PC-3 (cell line): Measurements from ENCODE around the gene EPN2. TPM values are rescaled to one million over a fixed set of nuclear protein-coding genes. Genes with fewer than 3 reads are reported as not detected.
"Not testable (repeated sequence)": the region's sequence is repeated elsewhere in the genome, so short reads cannot be mapped to it uniquely, and the experiment has no call there.

Experiments
- ATAC-seq: fragments of 200-7000 bp; cut with Tn5 transposase; 2 replicates; pipeline ENCODE4 v1.9.1; 2020; ENCODE audit warnings: mild to moderate bottlenecking, moderate library complexity
- BruUV-seq: library from RNA; stranded (reverse); fragments of 400-500 nt; replicated peaks from 2 replicates; lab custom pipeline; 2021; lab: Mats Ljungman, UMichigan
- CTCF ChIA-PET: fragments of 300-600 bp; sonication (Branson Sonifier 250); formaldehyde crosslinking; loops from one replicate; lab custom pipeline; 2022; ENCODE audit warnings: antibody characterized with exemption; lab: Charles Lee
- POLR2A ChIA-PET: fragments of 300-600 bp; sonication (Branson Sonifier 250); formaldehyde crosslinking; loops from one replicate; lab custom pipeline; 2022; ENCODE audit warnings: antibody characterized with exemption; ENCODE audit not compliant: unreplicated experiment; lab: Charles Lee
- DNase-seq: peaks from one replicate; pipeline ENCODE4 v3.0.0-alpha.2; 2015
- H2AFZ ChIP-seq: fragments of 300-600 bp; sonication (generic); 2 replicates; pipeline ENCODE4 v1.6.0; 2016; ENCODE audit warnings: antibody characterized with exemption, low read length
- H3F3A ChIP-seq: fragments of 300-600 bp; sonication (generic); one replicate; pipeline ENCODE4 v1.6.0; 2017; ENCODE audit warnings: antibody characterized with exemption, low read length, control low read depth, mild to moderate bottlenecking; ENCODE audit not compliant: unreplicated experiment
- H3K27ac ChIP-seq: fragments of 300-600 bp; sonication (generic); 2 replicates; pipeline ENCODE4 v1.5.1; 2016; ENCODE audit warnings: mild to moderate bottlenecking, low read length
- H3K27me3 ChIP-seq: fragments of 300-600 bp; sonication (generic); 2 replicates; pipeline ENCODE4 v1.6.1; 2016; ENCODE audit warnings: low read length, mixed read lengths
- H3K36me3 ChIP-seq: fragments of 300-600 bp; sonication (generic); 2 replicates; pipeline ENCODE4 v1.6.1; 2016; ENCODE audit warnings: low read depth, mixed run types, low read length, mixed read lengths
- H3K4me1 ChIP-seq: fragments of 300-600 bp; sonication (generic); 2 replicates; pipeline ENCODE4 v1.5.1; 2016; ENCODE audit warnings: low read length; ENCODE audit not compliant: insufficient read depth
- H3K4me2 ChIP-seq: fragments of 300-600 bp; sonication (generic); 2 replicates; pipeline ENCODE4 v1.6.0; 2016; ENCODE audit warnings: low read length
- H3K4me3 ChIP-seq: fragments of 300-600 bp; sonication (generic); 2 replicates; pipeline ENCODE4 v1.5.1; 2016; ENCODE audit warnings: mild to moderate bottlenecking, low read length, mixed read lengths
- H3K79me2 ChIP-seq: fragments of 300-600 bp; sonication (generic); 2 replicates; pipeline ENCODE4 v1.6.1; 2017; ENCODE audit warnings: low read length, mixed read lengths
- H3K9ac ChIP-seq: fragments of 300-600 bp; sonication (generic); 2 replicates; pipeline ENCODE4 v1.6.0; 2016; ENCODE audit warnings: mild to moderate bottlenecking, low read length
- H3K9me2 ChIP-seq: fragments of 300-600 bp; sonication (generic); replicated peaks from 2 replicates; pipeline ENCODE4 v1.6.1; 2016; ENCODE audit warnings: mixed run types, low read length, mixed read lengths
- H3K9me3 ChIP-seq: fragments of 300-600 bp; sonication (generic); 2 replicates; pipeline ENCODE4 v1.6.1; 2016; ENCODE audit warnings: low read length, mixed read lengths
- H4K20me1 ChIP-seq: fragments of 300-600 bp; sonication (generic); 2 replicates; pipeline ENCODE4 v1.6.1; 2016; ENCODE audit warnings: low read length, mixed read lengths
- EZH2 ChIP-seq: fragments of 300-600 bp; sonication (generic); IDR thresholded peaks from one replicate; pipeline ENCODE4 v1.6.1; 2017; ENCODE audit warnings: antibody characterized with exemption, mild to moderate bottlenecking, low read length; ENCODE audit not compliant: unreplicated experiment
- EZH2phosphoT487 ChIP-seq: fragments of 300-600 bp; sonication (generic); IDR thresholded peaks from 2 replicates; pipeline ENCODE4 v1.6.1; 2018; ENCODE audit warnings: mild to moderate bottlenecking, antibody characterized with exemption, low read length, borderline replicate concordance
- intact Hi-C: fragments of 100-400 bp; cut with micrococcal nuclease; formaldehyde crosslinking; loops from 2 replicates; pipeline ENCODE4 v1.9.0; 2023
- total RNA-seq: library from RNA; depleted of rRNA; stranded (reverse); fragments of >200 nt; gene quantifications from 2 replicates; pipeline ENCODE4 v1.2.3, GENCODE V29; 2014
- TF ChIP-seq, protein P1 (sequence below): fragments of 300-600 bp; sonication (generic); conservative IDR thresholded peaks from 2 replicates; pipeline ENCODE4 v1.5.1; 2017; ENCODE audit warnings: antibody characterized with exemption, low read depth, mild to moderate bottlenecking, low read length

The EPN2 gene
- total RNA-seq, 1 experiment from 2014 or later = 46.4 TPM

DNA sequence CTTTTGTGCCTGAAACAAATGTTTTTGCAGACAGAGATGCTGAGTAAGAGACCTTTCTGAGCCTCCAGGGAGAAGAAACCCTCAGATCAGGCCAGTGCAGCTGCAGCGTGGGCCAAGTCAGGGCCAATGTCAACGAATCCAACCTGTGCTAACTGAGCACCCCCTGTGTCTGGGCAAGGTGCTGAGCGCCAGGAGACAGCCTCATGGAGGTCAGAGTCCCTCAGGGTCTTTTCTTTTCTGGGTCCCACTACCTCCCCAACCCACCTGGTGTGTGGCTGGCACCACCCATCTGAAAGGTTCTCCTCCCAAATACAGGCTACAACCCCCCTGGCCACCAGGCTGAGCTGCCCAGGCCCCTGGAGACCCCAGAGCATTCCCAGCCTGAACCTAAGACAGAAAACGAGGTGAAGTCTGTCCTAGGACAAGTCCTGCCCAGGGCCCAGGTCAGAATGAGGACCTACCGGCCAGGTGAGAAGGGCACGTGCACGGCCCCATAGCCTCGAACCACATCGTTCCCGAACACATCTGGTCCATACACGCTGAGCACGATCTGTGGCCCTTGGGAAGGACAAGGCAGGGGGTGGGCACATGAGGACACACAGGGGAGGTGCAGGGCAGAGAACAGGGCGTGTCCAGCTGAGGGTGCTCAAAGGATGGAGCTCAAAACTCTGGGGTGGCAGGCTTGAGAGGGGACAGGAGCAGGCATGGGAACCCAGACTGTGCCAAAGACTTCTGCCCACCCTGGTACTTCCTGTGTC, 110.3 kb downstream of the EPN2 start:
- Histone ChIP-seq H3K9me2 (no peaks in the 10 kb centered on the region), H3K79me2 (no peaks in the 10 kb centered on the region), H3K4me2 (peak overlapping the region; percentile 23), H3K27ac (peak overlapping the region; percentile 78), H4K20me1 (no peaks in the 10 kb centered on the region), H3K4me3 (no peak overlapping the region), H3K9me3 (no peaks in the 10 kb centered on the region), H3K36me3 (no peaks in the 10 kb centered on the region), H3F3A (no peaks in the 10 kb centered on the region), H3K27me3 (no peaks in the 10 kb centered on the region), H3K9ac (peak overlapping the region; percentile 21), H3K4me1 (peaks cover 30% of the 10 kb centered on the region), H2AFZ (peak overlapping the region; percentile 26)
- TF ChIP-seq EZH2phosphoT487 (no peak), EZH2 (no peak)
- TF ChIP-seq, protein P1, sequence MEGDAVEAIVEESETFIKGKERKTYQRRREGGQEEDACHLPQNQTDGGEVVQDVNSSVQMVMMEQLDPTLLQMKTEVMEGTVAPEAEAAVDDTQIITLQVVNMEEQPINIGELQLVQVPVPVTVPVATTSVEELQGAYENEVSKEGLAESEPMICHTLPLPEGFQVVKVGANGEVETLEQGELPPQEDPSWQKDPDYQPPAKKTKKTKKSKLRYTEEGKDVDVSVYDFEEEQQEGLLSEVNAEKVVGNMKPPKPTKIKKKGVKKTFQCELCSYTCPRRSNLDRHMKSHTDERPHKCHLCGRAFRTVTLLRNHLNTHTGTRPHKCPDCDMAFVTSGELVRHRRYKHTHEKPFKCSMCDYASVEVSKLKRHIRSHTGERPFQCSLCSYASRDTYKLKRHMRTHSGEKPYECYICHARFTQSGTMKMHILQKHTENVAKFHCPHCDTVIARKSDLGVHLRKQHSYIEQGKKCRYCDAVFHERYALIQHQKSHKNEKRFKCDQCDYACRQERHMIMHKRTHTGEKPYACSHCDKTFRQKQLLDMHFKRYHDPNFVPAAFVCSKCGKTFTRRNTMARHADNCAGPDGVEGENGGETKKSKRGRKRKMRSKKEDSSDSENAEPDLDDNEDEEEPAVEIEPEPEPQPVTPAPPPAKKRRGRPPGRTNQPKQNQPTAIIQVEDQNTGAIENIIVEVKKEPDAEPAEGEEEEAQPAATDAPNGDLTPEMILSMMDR = no peak
- DNase-seq (no peak), ATAC-seq (peak; percentile 22)
- ChIA-PET POLR2A (no interaction called here), CTCF (interaction anchor here (0.6 kb wide), 1 partner anchor 72 kb away, joined by 5 read pairs; no protein-coding TSS in a partner anchor)
- BruUV-seq = no TSS peak
- intact Hi-C loops = no loop called here

DNA sequence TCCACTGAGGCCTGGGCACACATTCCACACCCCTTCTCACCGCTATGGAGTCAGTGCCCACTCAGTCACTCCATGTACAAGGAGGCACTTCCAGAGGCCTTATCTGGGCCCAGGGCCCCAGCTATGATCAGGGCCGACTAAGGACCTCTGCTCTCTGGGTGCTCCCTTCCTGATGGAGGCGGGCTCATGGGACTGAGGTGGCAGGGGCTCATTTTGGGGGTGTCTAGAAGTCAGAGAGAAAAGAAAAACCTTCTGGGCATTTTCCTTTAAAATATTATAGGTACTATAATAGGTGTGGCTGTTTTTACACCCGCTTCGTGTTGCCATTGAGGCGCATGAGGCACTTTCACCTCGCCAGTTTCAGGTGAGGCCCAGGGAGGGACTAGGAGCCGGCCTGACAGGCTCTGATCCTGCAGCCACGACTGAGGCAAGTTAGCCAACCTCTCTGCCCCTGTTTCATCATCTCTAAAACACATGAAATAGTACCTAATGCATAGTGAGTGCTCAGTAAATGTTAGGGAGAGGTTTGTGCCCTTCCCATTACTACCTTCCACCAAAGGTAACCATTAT, 111.0 kb downstream of the EPN2 start:
- ChIA-PET POLR2A (no interaction called here), CTCF (no interaction called here)
- Histone ChIP-seq H2AFZ (no peak overlapping the region), H3K9me3 (no peaks in the 10 kb centered on the region), H3K27me3 (no peaks in the 10 kb centered on the region), H3K4me2 (no peak overlapping the region), H3K4me1 (peaks cover 30% of the 10 kb centered on the region), H3F3A (no peaks in the 10 kb centered on the region), H3K36me3 (no peaks in the 10 kb centered on the region), H3K27ac (peak overlapping the region; percentile 78; the same call in 1 of the 2 replicates), H3K9ac (no peak overlapping the region), H3K4me3 (no peak overlapping the region), H3K79me2 (no peaks in the 10 kb centered on the region), H3K9me2 (no peaks in the 10 kb centered on the region), H4K20me1 (no peaks in the 10 kb centered on the region)
- ATAC-seq (no peak), DNase-seq (no peak)
- TF ChIP-seq EZH2phosphoT487 = no peak
- intact Hi-C loops = no loop called here
- no TSS peak for BruUV-seq

DNA sequence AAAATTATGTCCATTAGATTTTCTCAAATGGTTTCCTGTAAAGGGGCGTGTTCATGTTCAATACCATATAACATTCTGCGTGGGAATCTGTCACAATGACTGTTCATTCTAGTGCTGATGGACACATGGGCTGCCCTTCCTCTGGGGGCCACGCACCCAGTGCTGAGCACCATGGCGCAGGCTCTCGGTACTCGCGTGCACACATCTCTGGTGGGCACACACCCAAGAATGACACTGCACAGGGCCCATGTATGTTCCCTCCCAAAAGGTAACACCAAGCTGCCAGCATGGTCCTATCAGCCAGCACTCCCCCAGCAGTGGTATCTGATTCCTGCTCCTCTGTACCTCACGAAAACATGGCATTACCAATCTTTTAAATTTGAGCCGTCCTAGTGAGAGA, 111.6 kb downstream of the EPN2 start:
- intact Hi-C loops = no loop called here
- no TSS peak for BruUV-seq
- no peaks in the 10 kb centered on the region for H3K27me3 ChIP-seq
- no peaks in the 10 kb centered on the region for H4K20me1 ChIP-seq
- no peaks in the 10 kb centered on the region for H3K9me3 ChIP-seq
- ChIA-PET CTCF (no interaction called here), POLR2A (no interaction called here)
- no peak for ATAC-seq
- H3K9ac ChIP-seq = no peak overlapping the region
- no peaks in the 10 kb centered on the region for H3F3A ChIP-seq
- H2AFZ ChIP-seq = no peak overlapping the region
- no peak for DNase-seq
- H3K4me2 ChIP-seq = no peak overlapping the region
- no peak overlapping the region for H3K4me3 ChIP-seq
- no peaks in the 10 kb centered on the region for H3K36me3 ChIP-seq
- H3K9me2 ChIP-seq = no peaks in the 10 kb centered on the region
- no peak overlapping the region for H3K27ac ChIP-seq
- H3K4me1 ChIP-seq = peaks cover 30% of the 10 kb centered on the region
- H3K79me2 ChIP-seq = no peaks in the 10 kb centered on the region
- TF ChIP-seq, protein P1 = no peak
- TF ChIP-seq EZH2phosphoT487 = no peak
- TF ChIP-seq EZH2 = no peak

DNA sequence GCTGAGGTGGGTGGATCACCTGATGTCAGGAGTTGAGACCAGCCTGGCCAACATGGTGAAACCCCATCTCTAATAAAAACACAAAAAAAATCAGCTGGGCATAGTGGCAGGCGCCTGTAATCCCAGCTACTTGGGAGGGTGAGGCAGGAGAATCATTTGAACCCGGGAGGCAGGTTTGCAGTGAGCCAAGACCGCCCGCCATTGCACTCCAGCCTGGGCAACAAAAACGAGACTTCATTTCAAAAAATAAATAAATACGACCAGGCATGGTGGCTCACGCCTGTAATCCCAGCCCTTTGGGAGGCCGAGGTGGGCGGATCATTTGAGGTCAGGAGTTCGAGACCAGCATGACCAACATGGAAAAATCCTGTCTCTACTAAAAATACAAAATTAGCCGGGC, 116.2 kb downstream of the EPN2 start:
- H3K9me2 ChIP-seq, intact Hi-C loops, H2AFZ ChIP-seq, H3K9me3 ChIP-seq, DNase-seq, H3K27ac ChIP-seq, H4K20me1 ChIP-seq, H3K79me2 ChIP-seq, H3K4me2 ChIP-seq, H3K9ac ChIP-seq, H3K4me3 ChIP-seq, BruUV-seq, H3K27me3 ChIP-seq, H3K36me3 ChIP-seq, ATAC-seq, H3F3A ChIP-seq: not testable (repeated sequence)
- CTCF ChIA-PET = interaction anchor here (0.6 to 1.1 kb wide), 3 partner anchors 10 to 1640 kb away, joined by 6 to 13 read pairs (median 6); partner anchors contain the start of gene B9D1
- H3K4me1 ChIP-seq = peaks cover 18% of the 10 kb centered on the region
- POLR2A ChIA-PET = interaction anchor here (1.1 kb wide), 1 partner anchor 24 kb away, joined by 6 read pairs; no protein-coding TSS in a partner anchor
